UCSD-AML1 (cell line): ENCODE data around the gene COPS3.
"Not testable (repeated sequence)": the region's sequence is repeated elsewhere in the genome, so short reads cannot be mapped to it uniquely, and the experiment has no call there.

Source experiments
- DNase-seq: peaks from one replicate; lab custom pipeline; 2025; ENCODE audit not compliant: unreplicated experiment; lab: John Stamatoyannopoulos, UW

The COPS3 gene

GRCh38 chr17:17303010-17303846 is 22.2 kb upstream of the COPS3 start, which contains the start of gene NT5M:
Gene NT5M, plus strand, starts transcription at chr17:17303373. Its CDS starts 178 bp downstream, at chr17:17303551.
- DNase-seq, result peak; percentile 89

GRCh38 chr17:17301659-17302058 is 20.6 kb upstream of the COPS3 start:
- DNase-seq, result not testable (repeated sequence)

GRCh38 chr17:17300624-17301568 is 19.9 kb upstream of the COPS3 start:
- peak; percentile 74 for DNase-seq

- no peak for DNase-seq
Measured at GRCh38 chr17:17298108-17298507, 17.1 kb upstream of the COPS3 start.

- no peak for DNase-seq
Measured at GRCh38 chr17:17297217-17297616, 16.2 kb upstream of the COPS3 start.

GRCh38 chr17:17295141-17295540 is 14.1 kb upstream of the COPS3 start:
- no peak for DNase-seq

- DNase-seq, result no peak
Measured at GRCh38 chr17:17289701-17290100, 8.7 kb upstream of the COPS3 start.

- DNase-seq, result no peak
Measured at GRCh38 chr17:17289086-17289485, 8.0 kb upstream of the COPS3 start.

GRCh38 chr17:17285951-17286350 is 4.9 kb upstream of the COPS3 start:
- no peak for DNase-seq

- DNase-seq, result no peak
Measured at GRCh38 chr17:17279316-17279715, 1.7 kb downstream of the COPS3 start.

- not testable (repeated sequence) for DNase-seq
Measured at GRCh38 chr17:17277431-17277830, 3.6 kb downstream of the COPS3 start.

- no peak for DNase-seq
Measured at GRCh38 chr17:17275971-17276370, 5.1 kb downstream of the COPS3 start.

GRCh38 chr17:17269926-17270773 is 10.9 kb downstream of the COPS3 start:
- DNase-seq, result peak; percentile 21

- no peak for DNase-seq
Measured at GRCh38 chr17:17264430-17264829, 16.6 kb downstream of the COPS3 start.

GRCh38 chr17:17258998-17259397 is 22.0 kb downstream of the COPS3 start:
- no peak for DNase-seq

- DNase-seq, result no peak
Measured at GRCh38 chr17:17258011-17258410, 23.0 kb downstream of the COPS3 start.

GRCh38 chr17:17256316-17256715 is 24.7 kb downstream of the COPS3 start:
- DNase-seq, result no peak

- not testable (repeated sequence) for DNase-seq
Measured at GRCh38 chr17:17255689-17256088, 25.4 kb downstream of the COPS3 start.

- DNase-seq, result no peak
Measured at GRCh38 chr17:17254036-17254435, 27.0 kb downstream of the COPS3 start.

GRCh38 chr17:17253406-17253805 is 27.6 kb downstream of the COPS3 start:
- DNase-seq, result no peak

GRCh38 chr17:17252149-17252661 is 28.8 kb downstream of the COPS3 start:
- no peak for DNase-seq
